HEK293 (cell line): ENCODE results near the gene RNF144B.

ENCODE experiments used
- HOXD13 ChIP-seq: sonication (generic); formaldehyde crosslinking; IDR thresholded peaks from 2 replicates; pipeline ENCODE4 v1.8.0; 2022; ENCODE audit warnings: missing genetic modification reagents, borderline replicate concordance
- ZNF362 ChIP-seq: fragments of 450-650 bp; formaldehyde crosslinking; IDR thresholded peaks from 2 replicates; pipeline ENCODE4 v1.5.1; 2016; ENCODE audit warnings: missing biosample characterization, missing genetic modification characterization
- ZNF677 ChIP-seq: fragments of 450-650 bp; IDR thresholded peaks from 2 replicates; pipeline ENCODE4 v1.5.0; 2018; ENCODE audit warnings: missing biosample characterization, mild to moderate bottlenecking, missing genetic modification characterization, moderate library complexity

GRCh38 chr6:18352001-18352400 is 35.1 kb upstream of the RNF144B start:
- no peak for TF ChIP-seq ZNF677 (tag by site-specific recombination)
- no peak for TF ChIP-seq HOXD13 (CRISPR knock-in tag)
- TF ChIP-seq ZNF362 (tag by site-specific recombination): no peak
